Mammary epithelial cell (primary cell): Measurements from ENCODE around the gene MAB21L4.

Source experiments
- EZH2 ChIP-seq: IDR thresholded peaks from 2 replicates; pipeline ENCODE4 v1.6.1; 2012; ENCODE audit warnings: low read length, inconsistent platforms, borderline replicate concordance
- TF ChIP-seq, protein P1 (sequence below), 2 donors: IDR thresholded peaks in 1 of 2; conservative IDR thresholded peaks in 1 of 2; 2 replicates each; pipeline ENCODE4 v1.5.1; 2011 to 2012; ENCODE audit warnings: inconsistent platforms in 2 of 2, low read length in 2 of 2, mild to moderate bottlenecking in 2 of 2, control low read depth in 1 of 2, low read depth in 1 of 2; ENCODE audit not compliant: insufficient read depth in 1 of 2; ENCODE audit errors: extremely low read depth in 1 of 2

DNA sequence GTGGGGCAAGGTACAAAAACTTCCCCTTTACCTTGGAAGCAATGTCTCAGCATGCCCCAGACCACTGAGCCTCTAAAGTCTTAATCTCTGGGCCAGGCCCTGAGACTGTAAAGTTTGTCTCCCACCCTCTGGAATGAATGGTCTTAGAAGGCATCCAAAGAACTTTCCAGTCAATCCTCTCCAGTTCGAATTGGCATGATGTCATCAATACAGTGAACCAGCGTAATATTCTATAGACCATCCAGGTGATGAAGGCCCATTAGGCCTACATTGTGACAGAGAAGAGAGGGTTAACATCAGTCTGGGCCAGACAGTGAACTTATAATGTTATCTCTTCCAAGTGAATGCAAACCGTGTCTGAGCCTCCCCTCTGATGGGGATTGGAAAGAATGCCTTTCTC, 11.2 kb downstream of the MAB21L4 start:
- no peak for TF ChIP-seq EZH2
- TF ChIP-seq, protein P1, sequence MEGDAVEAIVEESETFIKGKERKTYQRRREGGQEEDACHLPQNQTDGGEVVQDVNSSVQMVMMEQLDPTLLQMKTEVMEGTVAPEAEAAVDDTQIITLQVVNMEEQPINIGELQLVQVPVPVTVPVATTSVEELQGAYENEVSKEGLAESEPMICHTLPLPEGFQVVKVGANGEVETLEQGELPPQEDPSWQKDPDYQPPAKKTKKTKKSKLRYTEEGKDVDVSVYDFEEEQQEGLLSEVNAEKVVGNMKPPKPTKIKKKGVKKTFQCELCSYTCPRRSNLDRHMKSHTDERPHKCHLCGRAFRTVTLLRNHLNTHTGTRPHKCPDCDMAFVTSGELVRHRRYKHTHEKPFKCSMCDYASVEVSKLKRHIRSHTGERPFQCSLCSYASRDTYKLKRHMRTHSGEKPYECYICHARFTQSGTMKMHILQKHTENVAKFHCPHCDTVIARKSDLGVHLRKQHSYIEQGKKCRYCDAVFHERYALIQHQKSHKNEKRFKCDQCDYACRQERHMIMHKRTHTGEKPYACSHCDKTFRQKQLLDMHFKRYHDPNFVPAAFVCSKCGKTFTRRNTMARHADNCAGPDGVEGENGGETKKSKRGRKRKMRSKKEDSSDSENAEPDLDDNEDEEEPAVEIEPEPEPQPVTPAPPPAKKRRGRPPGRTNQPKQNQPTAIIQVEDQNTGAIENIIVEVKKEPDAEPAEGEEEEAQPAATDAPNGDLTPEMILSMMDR (conservative IDR thresholded peaks at IDR 0.05 in 1 of 2, IDR thresholded peaks at IDR 0.05 in 1 of 2; ENCODE audit: extremely low read depth in 1 of 2, insufficient read depth in 1 of 2, low read depth in 1 of 2, low read length in 2 of 2), result no peak
